Gastroesophageal sphincter (tissue), 4 donors: ENCODE data around the gene SMAD2. TPM values are rescaled to one million over a fixed set of nuclear protein-coding genes. Genes with fewer than 3 reads are reported as not detected.

Source experiments
- ATAC-seq: fragments of 150-250 bp; one replicate; pipeline ENCODE4 v1.9.1; 2016; ENCODE audit warnings: mild to moderate bottlenecking, moderate library complexity
- H3K27ac ChIP-seq, 4 donors: fragments of 200-600 bp; sonication (generic) in 3 of 4; 1 replicate in 3 of 4; 2 replicates in 1 of 4; pipeline ENCODE4 v1.5.1; 2016 to 2019
- H3K27me3 ChIP-seq: fragments of 200-600 bp; sonication (generic); one replicate; pipeline ENCODE4 v1.5.1; 2019
- H3K36me3 ChIP-seq, 2 donors: fragments of 200-600 bp; sonication (generic); one replicate each; pipeline ENCODE4 v1.5.1; 2019; ENCODE audit warnings: control low read depth in 1 of 2
- H3K4me1 ChIP-seq, 3 donors: fragments of 200-600 bp; sonication (generic); 1 replicate in 2 of 3; 2 replicates in 1 of 3; pipeline ENCODE4 v1.5.1; 2016 to 2019; ENCODE audit warnings: control low read depth in 2 of 3
- H3K4me3 ChIP-seq, 2 donors: fragments of 200-600 bp; sonication (generic); one replicate each; pipeline ENCODE4 v1.5.1; 2019; ENCODE audit warnings: mild to moderate bottlenecking in 1 of 2, moderate library complexity in 1 of 2
- H3K9me3 ChIP-seq, 3 donors: fragments of 200-600 bp; sonication (generic); one replicate each; pipeline ENCODE4 v1.5.1; 2017 to 2019; ENCODE audit warnings: control low read depth in 2 of 3
- EP300 ChIP-seq: sonication (generic); formaldehyde crosslinking; IDR thresholded peaks from one replicate; pipeline ENCODE4 v1.6.1; 2017; ENCODE audit warnings: antibody characterized with exemption, mild to moderate bottlenecking
- POLR2A ChIP-seq, 2 donors: fragments of 450-650 bp; IDR thresholded peaks; one replicate each; pipeline ENCODE4 v1.6.1; 2017; ENCODE audit warnings: antibody characterized with exemption in 2 of 2, mild to moderate bottlenecking in 2 of 2, moderate library complexity in 1 of 2
- POLR2AphosphoS5 ChIP-seq: sonication (generic); formaldehyde crosslinking; IDR thresholded peaks from one replicate; pipeline ENCODE4 v1.6.1; 2017; ENCODE audit warnings: antibody characterized with exemption
- WGBS, 2 donors: methylation state at CpG; one replicate each; pipeline ENCODE4 v1.1.5; 2018; ENCODE audit warnings: low coverage in 1 of 2; 5-methylcytosine and 5-hydroxymethylcytosine counted together
- total RNA-seq, 4 donors: library from RNA; depleted of rRNA; stranded (reverse); fragments of >200 nt; gene quantifications; one replicate each; pipeline ENCODE4 v1.1.0, GENCODE V29; 2016
- TF ChIP-seq, protein P1 (sequence below), 4 experiments: fragments of 200-600 bp in 2 of 4; fragments of 450-650 bp in 2 of 4; sonication (generic) in 1 of 4; IDR thresholded peaks; one replicate each; pipeline ENCODE4 v1.5.1; 2017 to 2019; ENCODE audit warnings: antibody characterized with exemption in 4 of 4, mild to moderate bottlenecking in 2 of 4, moderate library complexity in 2 of 4

Gene SMAD2
- total RNA-seq, 4 donors from 2014 or later = 76.5 to 143 (median 109) TPM

DNA sequence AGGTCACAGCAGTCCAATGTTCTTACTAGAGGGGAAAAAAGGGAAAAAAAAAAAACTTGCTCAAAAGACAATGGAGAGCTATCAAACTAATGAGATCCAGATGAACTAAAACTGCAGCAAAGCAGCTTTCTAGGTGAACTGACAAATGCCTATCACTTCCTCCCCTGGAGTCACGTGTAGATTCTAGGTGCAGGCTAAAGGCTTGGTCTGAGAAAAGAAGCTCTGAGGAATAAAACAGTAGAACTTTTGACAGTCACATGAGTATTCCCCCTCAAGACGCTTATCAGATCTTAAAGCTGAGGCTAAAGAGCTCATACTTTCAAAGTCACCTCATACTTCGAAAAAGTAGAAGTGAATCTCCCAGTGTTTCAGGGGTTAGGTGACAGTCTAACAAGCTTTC lies 42.3 kb downstream of the SMAD2 start:
- no peak for TF ChIP-seq POLR2A (IDR thresholded peaks at IDR 0.05)
- TF ChIP-seq EP300 = no peak
- TF ChIP-seq, protein P1, sequence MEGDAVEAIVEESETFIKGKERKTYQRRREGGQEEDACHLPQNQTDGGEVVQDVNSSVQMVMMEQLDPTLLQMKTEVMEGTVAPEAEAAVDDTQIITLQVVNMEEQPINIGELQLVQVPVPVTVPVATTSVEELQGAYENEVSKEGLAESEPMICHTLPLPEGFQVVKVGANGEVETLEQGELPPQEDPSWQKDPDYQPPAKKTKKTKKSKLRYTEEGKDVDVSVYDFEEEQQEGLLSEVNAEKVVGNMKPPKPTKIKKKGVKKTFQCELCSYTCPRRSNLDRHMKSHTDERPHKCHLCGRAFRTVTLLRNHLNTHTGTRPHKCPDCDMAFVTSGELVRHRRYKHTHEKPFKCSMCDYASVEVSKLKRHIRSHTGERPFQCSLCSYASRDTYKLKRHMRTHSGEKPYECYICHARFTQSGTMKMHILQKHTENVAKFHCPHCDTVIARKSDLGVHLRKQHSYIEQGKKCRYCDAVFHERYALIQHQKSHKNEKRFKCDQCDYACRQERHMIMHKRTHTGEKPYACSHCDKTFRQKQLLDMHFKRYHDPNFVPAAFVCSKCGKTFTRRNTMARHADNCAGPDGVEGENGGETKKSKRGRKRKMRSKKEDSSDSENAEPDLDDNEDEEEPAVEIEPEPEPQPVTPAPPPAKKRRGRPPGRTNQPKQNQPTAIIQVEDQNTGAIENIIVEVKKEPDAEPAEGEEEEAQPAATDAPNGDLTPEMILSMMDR (IDR thresholded peaks at IDR 0.05) = no peak
- TF ChIP-seq POLR2AphosphoS5 = no peak
- 96 to 100% methylated on average over 2 to 3 of the region's 3 CpGs for WGBS, 2 donors
- Histone ChIP-seq H3K36me3 (peaks cover 0 to 30% of the 10 kb centered on the region in 2 donors), H3K27ac (no peak overlapping the region), H3K27me3 (no peaks in the 10 kb centered on the region), H3K9me3 (no peaks in the 10 kb centered on the region), H3K4me1 (peaks cover 0 to 11% (median 4%) of the 10 kb centered on the region in 3 donors), H3K4me3 (no peak overlapping the region)
- ATAC-seq = no peak

DNA sequence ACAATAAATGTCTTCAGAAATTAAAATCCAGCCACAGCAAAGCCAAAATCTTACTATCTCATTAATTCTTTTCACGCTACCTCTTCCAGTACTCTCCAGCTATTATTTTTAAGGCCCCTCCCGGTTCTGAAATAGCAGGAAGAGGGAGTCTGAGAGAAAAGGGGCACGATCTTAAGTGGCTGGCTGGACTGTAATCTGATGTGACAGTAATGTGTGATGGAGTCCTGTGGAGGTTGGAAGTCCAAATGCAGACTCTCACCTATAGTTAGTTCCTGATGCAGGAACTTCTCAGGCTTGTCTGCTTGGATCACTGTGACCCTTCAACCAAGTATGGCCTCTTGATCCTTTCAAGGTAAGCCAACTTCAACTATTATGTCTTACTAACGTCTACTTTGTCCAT lies 43.2 kb downstream of the SMAD2 start:
- WGBS, 2 donors = 86 to 96% methylated on average over 3 to 4 of the region's 4 CpGs
- Histone ChIP-seq H3K4me1 (peaks cover 0 to 8% (median 4%) of the 10 kb centered on the region in 3 donors), H3K27ac (no peak overlapping the region), H3K36me3 (peaks cover 0 to 31% of the 10 kb centered on the region in 2 donors), H3K4me3 (no peak overlapping the region), H3K9me3 (no peaks in the 10 kb centered on the region), H3K27me3 (no peaks in the 10 kb centered on the region)
- TF ChIP-seq POLR2AphosphoS5 (no peak), EP300 (no peak), POLR2A (IDR thresholded peaks at IDR 0.05) (no peak)
- TF ChIP-seq, protein P1 (IDR thresholded peaks at IDR 0.05) = no peak
- no peak for ATAC-seq

DNA sequence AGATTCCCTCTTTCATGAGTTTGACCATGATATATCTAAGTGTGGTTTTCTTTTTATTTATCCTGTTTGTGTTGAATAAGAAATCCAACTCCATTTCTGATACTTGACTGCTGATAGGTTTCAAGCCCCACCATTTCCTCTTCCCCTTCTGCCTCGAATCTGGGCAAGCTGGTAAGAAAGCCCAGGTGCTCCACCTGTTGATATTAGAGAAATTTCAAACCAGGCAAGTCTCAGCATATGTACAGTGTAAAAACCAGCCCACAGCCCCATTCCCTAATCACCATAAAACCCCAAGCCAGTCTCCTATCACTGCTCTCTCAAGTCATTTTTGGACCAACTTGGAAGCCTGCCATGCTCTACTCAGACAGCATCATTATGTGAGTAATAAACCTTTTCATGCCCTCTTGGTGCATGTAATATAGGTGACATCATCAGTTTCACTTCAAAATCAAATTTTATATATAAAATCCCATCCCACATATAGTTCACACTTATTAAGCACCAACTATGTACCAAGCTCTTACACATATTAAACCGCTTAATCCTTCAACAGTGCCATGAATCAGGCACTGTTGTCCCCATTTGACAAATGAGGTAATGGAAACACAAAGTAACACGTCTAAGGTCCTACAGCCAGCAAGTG lies 46.6 kb downstream of the SMAD2 start:
- WGBS, 2 donors = 49 to 73% methylated on average over 3 of the region's 3 CpGs
- TF ChIP-seq POLR2AphosphoS5 = no peak
- no peak for TF ChIP-seq POLR2A (IDR thresholded peaks at IDR 0.05)
- TF ChIP-seq, protein P1 (IDR thresholded peaks at IDR 0.05) = no peak
- no peak for TF ChIP-seq EP300
- ATAC-seq = no peak
- no peak overlapping the region for H3K27ac ChIP-seq
- H3K4me1 ChIP-seq = peaks cover 0 to 8% (median 4%) of the 10 kb centered on the region in 3 donors
- H3K27me3 ChIP-seq = no peaks in the 10 kb centered on the region
- H3K36me3 ChIP-seq = peaks cover 0 to 38% of the 10 kb centered on the region in 2 donors
- H3K9me3 ChIP-seq = no peaks in the 10 kb centered on the region
- H3K4me3 ChIP-seq = no peak overlapping the region

DNA sequence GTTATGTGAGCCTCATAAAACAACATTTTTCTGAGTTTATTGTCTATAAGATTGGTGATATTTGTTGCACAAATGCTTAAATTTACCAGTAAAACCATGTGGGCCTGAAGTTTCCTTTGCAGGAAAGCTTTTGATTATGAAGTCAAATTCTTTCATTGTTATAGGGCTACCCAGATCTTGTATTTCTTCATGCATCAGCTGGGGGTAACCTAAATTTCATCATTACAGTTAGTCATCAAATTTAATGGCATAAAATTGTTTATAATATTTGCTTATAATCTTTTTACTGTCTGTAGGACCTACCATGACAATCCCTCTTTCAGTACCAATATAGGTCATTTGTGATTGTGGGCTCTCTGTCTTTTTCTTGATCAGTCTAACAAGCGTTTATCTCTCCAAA lies 47.8 kb downstream of the SMAD2 start:
- TF ChIP-seq POLR2A (IDR thresholded peaks at IDR 0.05) (no peak), POLR2AphosphoS5 (no peak), EP300 (no peak)
- TF ChIP-seq, protein P1 (IDR thresholded peaks at IDR 0.05) = no peak
- no peak for ATAC-seq
- no peak overlapping the region for H3K27ac ChIP-seq
- H3K36me3 ChIP-seq = peaks cover 0 to 26% of the 10 kb centered on the region in 2 donors
- no peaks in the 10 kb centered on the region for H3K9me3 ChIP-seq
- H3K4me1 ChIP-seq = peaks cover 0 to 8% (median 4%) of the 10 kb centered on the region in 3 donors
- H3K27me3 ChIP-seq = no peaks in the 10 kb centered on the region
- H3K4me3 ChIP-seq = no peak overlapping the region
- WGBS, 2 donors = 100% methylated on average over 1 of the region's 1 CpG
